Ascending aorta (tissue), 2 donors: ENCODE results near the gene CMTM8. TPM values are rescaled to one million over a fixed set of nuclear protein-coding genes. Genes with fewer than 3 reads are reported as not detected.
"Not testable (repeated sequence)": the region's sequence is repeated elsewhere in the genome, so short reads cannot be mapped to it uniquely, and the experiment has no call there.

Source experiments
- DNase-seq, 2 donors: peaks; one replicate each; pipeline ENCODE4 v3.0.0-alpha.2; 2019; ENCODE audit warnings: low spot score in 2 of 2
- H3K27ac ChIP-seq, 2 donors: fragments of 200-600 bp; sonication (generic); one replicate each; pipeline ENCODE4 v1.5.1; 2016 to 2017; ENCODE audit warnings: mild to moderate bottlenecking in 1 of 2
- H3K27me3 ChIP-seq: fragments of 200-600 bp; sonication (generic); one replicate; pipeline ENCODE4 v1.5.1; 2017
- H3K36me3 ChIP-seq, 2 donors: fragments of 200-600 bp; sonication (generic); one replicate each; pipeline ENCODE4 v1.5.1; 2016
- H3K4me1 ChIP-seq, 2 donors: fragments of 200-600 bp; sonication (generic); one replicate each; pipeline ENCODE4 v1.5.1; 2016 to 2017; ENCODE audit warnings: mild to moderate bottlenecking in 1 of 2
- H3K4me3 ChIP-seq, 2 donors: fragments of 200-600 bp; sonication (generic); one replicate each; pipeline ENCODE4 v1.5.1; 2016 to 2017; ENCODE audit warnings: mild to moderate bottlenecking in 1 of 2
- H3K9me3 ChIP-seq, 2 donors: fragments of 200-600 bp; sonication (generic); one replicate each; pipeline ENCODE4 v1.5.1; 2016
- intact Hi-C: fragments of 100-400 bp; cut with DNase I; formaldehyde crosslinking; loops from one replicate; pipeline ENCODE4 v1.15.1; 2023
- total RNA-seq: library from RNA; depleted of rRNA; stranded (reverse); fragments of >200 nt; gene quantifications from one replicate; pipeline ENCODE4 v1.1.0, GENCODE V29; 2016
- TF ChIP-seq, protein P1 (sequence below), 3 experiments: fragments of 200-600 bp in 2 of 3; fragments of 450-650 bp in 1 of 3; sonication (generic) in 2 of 3; IDR thresholded peaks; one replicate each; pipeline ENCODE4 v1.5.1; 2016 to 2019; ENCODE audit warnings: antibody characterized with exemption in 3 of 3, mild to moderate bottlenecking in 1 of 3, moderate library complexity in 1 of 3

Gene CMTM8
- total RNA-seq, 1 donor from 2014 or later, result 6.6 TPM

DNA sequence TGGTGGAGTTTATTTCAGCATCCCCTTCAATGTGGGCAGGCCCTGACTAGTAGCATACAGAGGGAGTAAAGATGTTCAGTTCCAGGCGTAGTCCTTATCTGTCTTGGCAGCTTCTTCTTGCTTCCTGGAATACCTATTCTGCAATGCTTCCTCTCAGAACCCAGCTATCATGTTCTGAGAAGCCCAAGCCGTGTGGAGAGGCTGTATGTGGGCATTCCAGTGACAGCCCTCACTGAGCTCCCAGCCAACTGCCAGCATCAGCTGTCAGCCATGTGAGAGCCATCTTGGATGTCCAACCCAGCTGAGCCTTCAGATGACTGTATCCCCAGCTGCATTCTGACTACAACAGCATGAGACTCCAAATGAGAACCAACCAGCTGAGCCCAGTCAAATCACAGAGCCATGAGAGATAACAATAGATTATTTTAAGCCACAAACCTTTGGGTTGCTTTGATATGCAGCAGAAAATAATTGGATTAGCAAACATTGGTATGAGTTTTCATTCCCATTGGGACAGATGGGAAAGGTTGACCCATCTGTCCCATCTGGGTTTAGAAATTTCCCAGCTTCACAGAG lies 144.7 kb downstream of the CMTM8 start:
- no peaks in the 10 kb centered on the region for H3K36me3 ChIP-seq
- DNase-seq, result no peak
- intact Hi-C loops, result no loop called here
- H3K4me1 ChIP-seq, result no peaks in the 10 kb centered on the region
- H3K9me3 ChIP-seq, result no peaks in the 10 kb centered on the region
- no peak overlapping the region for H3K4me3 ChIP-seq
- TF ChIP-seq, protein P1, sequence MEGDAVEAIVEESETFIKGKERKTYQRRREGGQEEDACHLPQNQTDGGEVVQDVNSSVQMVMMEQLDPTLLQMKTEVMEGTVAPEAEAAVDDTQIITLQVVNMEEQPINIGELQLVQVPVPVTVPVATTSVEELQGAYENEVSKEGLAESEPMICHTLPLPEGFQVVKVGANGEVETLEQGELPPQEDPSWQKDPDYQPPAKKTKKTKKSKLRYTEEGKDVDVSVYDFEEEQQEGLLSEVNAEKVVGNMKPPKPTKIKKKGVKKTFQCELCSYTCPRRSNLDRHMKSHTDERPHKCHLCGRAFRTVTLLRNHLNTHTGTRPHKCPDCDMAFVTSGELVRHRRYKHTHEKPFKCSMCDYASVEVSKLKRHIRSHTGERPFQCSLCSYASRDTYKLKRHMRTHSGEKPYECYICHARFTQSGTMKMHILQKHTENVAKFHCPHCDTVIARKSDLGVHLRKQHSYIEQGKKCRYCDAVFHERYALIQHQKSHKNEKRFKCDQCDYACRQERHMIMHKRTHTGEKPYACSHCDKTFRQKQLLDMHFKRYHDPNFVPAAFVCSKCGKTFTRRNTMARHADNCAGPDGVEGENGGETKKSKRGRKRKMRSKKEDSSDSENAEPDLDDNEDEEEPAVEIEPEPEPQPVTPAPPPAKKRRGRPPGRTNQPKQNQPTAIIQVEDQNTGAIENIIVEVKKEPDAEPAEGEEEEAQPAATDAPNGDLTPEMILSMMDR (IDR thresholded peaks at IDR 0.05), result no peak
- no peak overlapping the region for H3K27ac ChIP-seq
- H3K27me3 ChIP-seq, result no peaks in the 10 kb centered on the region

DNA sequence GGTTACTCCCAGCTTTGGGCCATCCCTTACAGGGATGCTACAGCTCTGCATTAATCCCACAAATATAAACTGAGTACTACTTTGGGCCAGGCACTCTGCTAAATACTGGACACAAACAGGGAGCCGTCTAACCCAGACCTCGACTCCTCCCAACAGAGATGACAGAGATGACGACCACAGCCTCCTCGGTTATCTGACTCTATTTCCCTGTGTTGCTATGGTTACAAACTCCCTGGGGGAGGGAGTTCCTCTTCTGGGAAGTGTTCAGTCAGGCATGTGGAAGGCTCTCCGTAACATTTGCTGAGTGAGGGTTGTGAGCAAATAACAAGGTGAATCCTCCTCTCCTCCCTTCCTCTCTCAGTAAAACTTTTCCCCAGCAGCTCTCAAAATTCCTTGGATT lies 146.5 kb downstream of the CMTM8 start:
- Histone ChIP-seq H3K9me3 (no peaks in the 10 kb centered on the region), H3K27me3 (no peaks in the 10 kb centered on the region), H3K27ac (no peak overlapping the region), H3K36me3 (no peaks in the 10 kb centered on the region), H3K4me3 (no peak overlapping the region), H3K4me1 (no peaks in the 10 kb centered on the region)
- DNase-seq, result peak in 1 of 2 donors; percentile 68
- intact Hi-C loops, result no loop called here
- TF ChIP-seq, protein P1 (IDR thresholded peaks at IDR 0.05), result no peak

DNA sequence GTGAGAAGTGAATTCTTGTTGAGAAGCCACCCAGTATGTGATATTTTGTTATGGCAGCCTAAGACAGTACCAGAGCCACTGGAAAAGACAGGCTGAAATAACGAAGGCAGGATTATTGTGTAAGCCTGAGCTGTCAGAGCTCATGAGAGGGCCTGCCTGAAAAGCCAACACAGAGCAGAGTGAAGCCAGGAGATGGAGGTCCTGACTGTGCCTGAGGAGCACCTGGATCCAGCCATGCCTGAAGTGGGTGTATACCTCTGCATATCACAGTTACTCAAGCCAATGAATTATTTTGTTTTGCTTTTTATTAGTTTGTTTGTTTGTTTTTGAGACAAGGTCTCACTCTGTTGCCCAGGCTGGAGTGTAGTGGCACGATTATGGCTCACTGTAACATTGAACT lies 149.0 kb downstream of the CMTM8 start:
- intact Hi-C loops, result no loop called here
- Histone ChIP-seq H3K4me1 (peaks cover 0 to 3% of the 10 kb centered on the region in 2 donors), H3K27me3 (no peaks in the 10 kb centered on the region), H3K36me3 (no peaks in the 10 kb centered on the region), H3K27ac (no peak overlapping the region), H3K4me3 (no peak overlapping the region), H3K9me3 (no peaks in the 10 kb centered on the region)
- TF ChIP-seq, protein P1 (IDR thresholded peaks at IDR 0.05), result no peak
- no peak for DNase-seq

DNA sequence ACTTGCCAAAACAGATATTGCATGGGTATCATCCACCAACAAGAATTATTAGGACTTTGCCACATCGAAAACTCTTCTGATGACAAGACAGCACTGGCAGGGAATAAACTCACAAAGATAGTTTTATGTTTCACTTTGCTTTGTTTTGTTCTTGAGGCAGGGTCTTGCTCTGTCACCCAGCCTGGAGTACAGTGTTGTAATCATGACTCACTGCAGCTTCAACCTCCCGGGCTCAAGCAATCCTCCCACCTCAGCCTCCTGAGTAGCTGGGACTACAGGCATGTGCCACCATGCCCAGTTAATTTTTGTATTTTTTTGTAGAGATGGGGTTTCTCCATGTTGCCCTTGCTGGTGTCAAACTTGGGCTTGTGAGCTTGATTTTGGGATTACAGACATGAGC lies 151.1 kb downstream of the CMTM8 start:
- H3K4me3 ChIP-seq, H3K4me1 ChIP-seq, DNase-seq, H3K36me3 ChIP-seq, H3K9me3 ChIP-seq, H3K27ac ChIP-seq, intact Hi-C loops, H3K27me3 ChIP-seq: not testable (repeated sequence)

DNA sequence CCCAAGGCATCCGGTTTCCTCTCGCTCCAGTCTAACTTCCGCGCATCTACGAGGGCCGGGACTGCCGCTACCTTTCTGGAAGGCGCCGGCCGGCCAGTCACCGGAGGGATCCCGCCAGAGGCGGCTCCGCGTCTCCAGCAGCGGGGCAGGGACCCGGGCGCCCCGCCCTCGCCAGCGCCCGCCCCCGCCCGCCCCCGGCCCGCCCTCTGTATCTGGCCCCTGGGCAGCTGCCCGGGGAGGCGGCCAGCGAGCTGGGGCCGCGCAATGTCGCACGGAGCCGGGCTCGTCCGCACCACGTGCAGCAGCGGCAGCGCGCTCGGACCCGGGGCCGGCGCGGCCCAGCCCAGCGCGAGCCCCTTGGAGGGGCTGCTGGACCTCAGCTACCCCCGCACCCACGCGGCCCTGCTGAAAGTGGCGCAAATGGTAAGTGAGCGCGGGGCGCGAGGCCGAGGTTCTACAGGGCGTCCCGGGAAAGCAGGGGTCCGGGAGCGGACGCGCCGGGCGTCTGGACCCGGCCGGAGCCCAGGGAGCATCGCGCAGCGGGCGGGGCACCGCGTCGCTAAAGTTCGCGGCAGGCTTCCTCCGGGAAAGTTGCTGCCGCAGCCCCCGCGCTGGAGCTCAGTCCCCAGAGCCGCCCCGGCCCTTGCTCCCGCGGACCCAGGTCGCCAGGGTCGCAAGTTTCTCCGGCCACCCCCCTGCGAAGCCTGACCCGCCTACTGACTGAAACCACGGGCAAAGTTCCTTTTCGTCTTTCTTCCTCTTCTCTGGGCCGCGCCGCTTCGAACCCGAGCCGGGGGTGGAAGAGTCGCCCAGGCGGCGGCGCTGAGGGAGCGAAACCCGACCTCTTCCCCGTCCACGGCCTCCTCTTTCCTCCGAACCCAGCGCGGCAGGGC lies 153.4 kb downstream of the CMTM8 start, which contains the start of gene CMTM7:
TSS of gene CMTM7 (plus strand) at position 211 of the 893 bp plus-strand sequence. CDS start at position 265, 54 bp downstream.
- peak in 1 of 2 donors; percentile 87 for DNase-seq
- TF ChIP-seq, protein P1 (IDR thresholded peaks at IDR 0.05), result no peak
- peak within 1 kb of the TSS; percentile 62 to 71 for H3K27ac ChIP-seq

More for the DNA sequence above, 153.4 kb downstream of the CMTM8 start, which contains the start of gene CMTM7:
- intact Hi-C loops, result loop anchor here (5.0 to 10.0 kb wide), 2 partner anchors 75 to 97 kb away; no protein-coding TSS in a partner anchor
- Histone ChIP-seq H3K9me3 (no peaks in the 10 kb centered on the region), H3K4me3 (peak within 1 kb of the TSS; percentile 87 to 89), H3K27me3 (no peaks in the 10 kb centered on the region), H3K4me1 (peaks cover 0 to 3% of the 10 kb centered on the region in 2 donors), H3K36me3 (no peaks in the 10 kb centered on the region)
